ES-I3 (cell line): ENCODE measurements around the gene THYN1.
"Not testable (repeated sequence)": the region's sequence is repeated elsewhere in the genome, so short reads cannot be mapped to it uniquely, and the experiment has no call there.

ENCODE experiments used
- H3K36me3 ChIP-seq: 2 replicates; pipeline ENCODE4 v1.6.1; 2013; ENCODE audit warnings: mild to moderate bottlenecking, low read length, control low read depth, moderate library complexity; ENCODE audit not compliant: insufficient read depth
- H3K4me1 ChIP-seq: 2 replicates; pipeline ENCODE4 v1.6.1; 2013; ENCODE audit warnings: mild to moderate bottlenecking, control low read depth, low read length; ENCODE audit not compliant: insufficient read depth
- H3K9ac ChIP-seq: 2 replicates; pipeline ENCODE4 v1.6.1; 2013; ENCODE audit warnings: low read depth, mild to moderate bottlenecking, low read length, moderate library complexity
- H3K9me3 ChIP-seq: 2 replicates; pipeline ENCODE4 v1.6.1; 2013; ENCODE audit warnings: mild to moderate bottlenecking, low read length, moderate library complexity; ENCODE audit not compliant: control insufficient read depth, insufficient read depth

The THYN1 gene

GRCh38 chr11:134266440-134266839 is 13.3 kb upstream of the THYN1 start:
- H3K9ac ChIP-seq = no peak overlapping the region
- H3K36me3 ChIP-seq = no peaks in the 10 kb centered on the region; the same call in 1 of the 2 replicates
- peaks cover 10% of the 10 kb centered on the region for H3K4me1 ChIP-seq
- H3K9me3 ChIP-seq = no peaks in the 10 kb centered on the region

- peaks cover 10% of the 10 kb centered on the region for H3K4me1 ChIP-seq
- no peaks in the 10 kb centered on the region; the same call in 1 of the 2 replicates for H3K36me3 ChIP-seq
- no peak overlapping the region for H3K9ac ChIP-seq
- H3K9me3 ChIP-seq = no peaks in the 10 kb centered on the region
Measured at GRCh38 chr11:134264966-134265764, 12.0 kb upstream of the THYN1 start.

- Histone ChIP-seq H3K36me3 (peaks cover 7% of the 10 kb centered on the region; the same call in 1 of the 2 replicates), H3K9me3 (no peaks in the 10 kb centered on the region), H3K4me1 (peaks cover 3% of the 10 kb centered on the region), H3K9ac (no peak overlapping the region)
Measured at GRCh38 chr11:134261626-134262488, 8.7 kb upstream of the THYN1 start.

GRCh38 chr11:134260983-134261382 is 7.8 kb upstream of the THYN1 start:
- peaks cover 7% of the 10 kb centered on the region; the same call in 1 of the 2 replicates for H3K36me3 ChIP-seq
- no peak overlapping the region for H3K9ac ChIP-seq
- H3K4me1 ChIP-seq = no peaks in the 10 kb centered on the region
- H3K9me3 ChIP-seq = no peaks in the 10 kb centered on the region

- Histone ChIP-seq H3K9me3 (no peaks in the 10 kb centered on the region), H3K9ac (no peak overlapping the region), H3K36me3 (peaks cover 7% of the 10 kb centered on the region; the same call in 1 of the 2 replicates), H3K4me1 (no peaks in the 10 kb centered on the region)
Measured at GRCh38 chr11:134260503-134260902, 7.4 kb upstream of the THYN1 start.

- Histone ChIP-seq H3K36me3 (peaks cover 7% of the 10 kb centered on the region; the same call in 1 of the 2 replicates), H3K9me3 (no peaks in the 10 kb centered on the region), H3K9ac (no peak overlapping the region), H3K4me1 (peaks cover 5% of the 10 kb centered on the region; the same call in 1 of the 2 replicates)
Measured at GRCh38 chr11:134258577-134258976, 5.4 kb upstream of the THYN1 start.

- no peak overlapping the region for H3K9ac ChIP-seq
- peaks cover 5% of the 10 kb centered on the region; the same call in 1 of the 2 replicates for H3K4me1 ChIP-seq
- H3K9me3 ChIP-seq = no peaks in the 10 kb centered on the region
- peaks cover 7% of the 10 kb centered on the region; the same call in 1 of the 2 replicates for H3K36me3 ChIP-seq
Measured at GRCh38 chr11:134257101-134257500, 3.9 kb upstream of the THYN1 start.

GRCh38 chr11:134255184-134255561 is 2.0 kb upstream of the THYN1 start:
- not testable (repeated sequence) for H3K9me3 ChIP-seq, H3K4me1 ChIP-seq, H3K36me3 ChIP-seq, H3K9ac ChIP-seq

GRCh38 chr11:134254433-134255183 is 1.5 kb upstream of the THYN1 start:
- H3K4me1 ChIP-seq = peaks cover 5% of the 10 kb centered on the region; the same call in 1 of the 2 replicates
- peak overlapping the region; percentile 78; the same call in 1 of the 2 replicates for H3K9ac ChIP-seq
- H3K9me3 ChIP-seq = no peaks in the 10 kb centered on the region

GRCh38 chr11:134252346-134253187 is 585 bp downstream of the THYN1 start:
- Histone ChIP-seq H3K36me3 (peaks cover 7% of the 10 kb centered on the region; the same call in 1 of the 2 replicates), H3K9ac (peak overlapping the region; percentile 78), H3K4me1 (peaks cover 5% of the 10 kb centered on the region; the same call in 1 of the 2 replicates), H3K9me3 (no peaks in the 10 kb centered on the region)

More at GRCh38 chr11:134254433-134255183, 1.5 kb upstream of the THYN1 start:
- peaks cover 8% of the 10 kb centered on the region; the same call in 1 of the 2 replicates for H3K36me3 ChIP-seq

- Histone ChIP-seq H3K4me1 (peaks cover 5% of the 10 kb centered on the region; the same call in 1 of the 2 replicates), H3K36me3 (peaks cover 9% of the 10 kb centered on the region; the same call in 1 of the 2 replicates), H3K9me3 (no peaks in the 10 kb centered on the region)
Measured at GRCh38 chr11:134250675-134251074, 2.5 kb downstream of the THYN1 start.

GRCh38 chr11:134250246-134250645 is 2.9 kb downstream of the THYN1 start:
- peaks cover 9% of the 10 kb centered on the region; the same call in 1 of the 2 replicates for H3K36me3 ChIP-seq
- no peaks in the 10 kb centered on the region for H3K9me3 ChIP-seq
- H3K9ac ChIP-seq = no peak overlapping the region
- H3K4me1 ChIP-seq = peaks cover 5% of the 10 kb centered on the region; the same call in 1 of the 2 replicates

More at GRCh38 chr11:134250675-134251074, 2.5 kb downstream of the THYN1 start:
- no peak overlapping the region for H3K9ac ChIP-seq

- Histone ChIP-seq H3K4me1 (no peaks in the 10 kb centered on the region), H3K36me3 (peaks cover 9% of the 10 kb centered on the region; the same call in 1 of the 2 replicates), H3K9ac (no peak overlapping the region), H3K9me3 (no peaks in the 10 kb centered on the region)
Measured at GRCh38 chr11:134248910-134249480, 4.2 kb downstream of the THYN1 start.
